HG03558 (cell line): Measurements from ENCODE around the gene ARHGDIG.

Source experiments
- ATAC-seq: cut with Tn5 transposase; IDR thresholded peaks from one replicate; pipeline ENCODE4 v1.9.1; 2021; ENCODE audit warnings: moderate number of reproducible peaks; ENCODE audit not compliant: unreplicated experiment; ENCODE audit errors: extremely low read depth

Gene ARHGDIG

DNA sequence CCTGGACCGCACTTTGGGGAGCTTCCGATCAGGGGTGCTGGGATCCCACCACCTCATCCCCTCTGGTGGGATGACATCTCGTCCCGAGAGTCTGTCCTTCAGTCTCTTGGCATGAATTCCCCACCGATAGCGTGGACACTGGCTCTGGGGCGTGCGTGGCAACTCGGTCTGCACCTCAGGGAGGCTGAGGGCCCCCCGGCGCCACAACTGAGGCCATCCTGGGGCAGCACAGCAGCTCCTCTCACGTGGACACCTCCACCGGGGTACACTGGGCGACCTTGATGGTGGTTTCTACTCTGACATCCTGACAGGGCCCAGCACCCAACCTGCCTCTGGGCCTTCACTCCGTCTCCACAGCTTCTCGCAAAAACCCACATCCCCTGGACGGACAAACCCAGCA, 11.1 kb downstream of the ARHGDIG start:
- no peak for ATAC-seq

DNA sequence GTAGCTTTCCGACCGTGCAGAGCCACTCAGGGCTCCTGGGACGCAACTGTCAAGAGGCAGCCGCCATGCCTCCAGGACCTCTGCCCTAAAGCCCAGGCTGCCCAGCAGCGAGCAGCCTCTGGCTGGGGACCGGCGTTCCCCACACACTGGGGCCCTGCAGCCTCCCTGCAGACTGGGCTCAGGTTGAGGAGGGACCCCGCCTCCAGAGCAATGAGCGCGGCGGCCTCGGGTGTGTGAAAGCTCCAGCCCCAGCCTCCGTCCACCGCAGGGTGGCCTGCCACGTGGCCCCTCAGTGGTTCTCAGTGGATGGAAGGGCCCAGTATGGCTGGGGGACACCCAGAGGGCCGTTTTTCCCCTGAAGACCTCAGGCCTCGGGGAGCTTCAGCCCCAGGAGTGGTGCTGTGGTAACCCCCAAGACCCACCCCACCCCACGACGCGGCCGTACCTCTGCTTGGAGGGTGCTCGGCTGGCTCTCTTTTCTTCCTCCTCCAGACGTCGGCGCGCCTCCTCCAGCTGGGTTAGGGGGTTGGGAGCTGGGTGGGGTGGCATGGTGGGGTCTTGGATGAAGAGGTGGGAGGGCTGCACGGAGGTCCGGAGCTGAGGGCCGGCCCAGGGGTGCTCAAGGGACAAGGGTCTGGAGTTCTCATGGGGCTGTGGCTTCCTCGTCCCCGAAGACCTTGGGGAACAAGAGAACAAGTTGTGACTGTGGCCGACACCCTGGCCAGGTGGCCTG, 12.8 kb downstream of the ARHGDIG start:
- no peak for ATAC-seq

DNA sequence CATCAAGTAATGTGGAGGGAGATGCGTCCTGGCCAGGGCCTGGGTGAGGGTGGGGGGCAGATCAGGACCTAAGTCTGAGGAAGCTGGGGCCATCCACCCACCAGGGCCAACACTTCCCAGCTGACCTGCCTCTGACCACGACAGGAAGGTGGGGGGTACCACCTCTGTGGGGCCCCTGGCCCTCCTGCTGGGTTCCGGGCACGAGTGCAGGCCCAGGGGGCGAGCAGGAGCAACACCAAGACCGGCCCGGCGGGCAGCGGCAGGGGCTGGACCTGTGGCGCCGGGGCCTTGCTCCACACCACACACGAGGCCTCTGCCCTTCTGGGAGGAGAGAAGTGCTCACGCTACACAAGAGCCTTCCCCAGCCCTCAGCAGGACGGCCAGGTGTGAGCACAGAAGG, 15.9 kb downstream of the ARHGDIG start:
- ATAC-seq = no peak

DNA sequence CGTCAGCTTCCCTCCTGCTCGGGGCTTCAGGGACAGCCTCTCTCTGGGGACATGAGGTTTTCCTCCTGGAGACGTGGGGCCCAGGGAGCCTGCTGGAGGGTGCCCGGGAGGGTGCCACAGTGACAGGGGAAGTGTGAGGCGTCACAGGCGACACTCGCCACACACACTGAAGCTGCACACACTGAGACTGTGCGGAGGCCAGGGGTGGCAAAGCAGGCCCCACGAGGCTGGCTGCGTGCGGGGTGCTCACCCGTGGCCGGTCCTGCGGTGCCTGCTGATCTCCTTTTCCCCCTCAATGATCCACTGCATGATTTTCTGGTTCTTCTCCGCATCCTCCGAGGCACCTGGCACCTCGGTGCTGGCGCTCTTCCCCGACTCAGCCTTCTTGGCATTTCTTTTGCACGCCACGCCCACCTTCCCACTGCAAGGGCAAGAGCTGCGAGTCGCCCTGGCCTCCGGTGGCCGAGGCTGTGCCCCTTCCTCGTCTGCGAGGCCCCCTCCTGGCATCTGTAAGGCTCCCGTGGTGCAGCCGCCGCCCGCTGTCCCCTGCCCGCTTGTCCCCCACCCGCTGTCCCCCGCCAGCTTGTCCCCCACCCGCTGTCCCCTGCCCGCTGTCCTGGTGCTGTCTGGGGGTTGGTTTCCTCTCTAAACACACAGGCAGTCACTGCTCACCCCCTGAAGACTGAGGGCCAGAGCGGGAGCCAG, 16.6 kb downstream of the ARHGDIG start:
- no peak for ATAC-seq

DNA sequence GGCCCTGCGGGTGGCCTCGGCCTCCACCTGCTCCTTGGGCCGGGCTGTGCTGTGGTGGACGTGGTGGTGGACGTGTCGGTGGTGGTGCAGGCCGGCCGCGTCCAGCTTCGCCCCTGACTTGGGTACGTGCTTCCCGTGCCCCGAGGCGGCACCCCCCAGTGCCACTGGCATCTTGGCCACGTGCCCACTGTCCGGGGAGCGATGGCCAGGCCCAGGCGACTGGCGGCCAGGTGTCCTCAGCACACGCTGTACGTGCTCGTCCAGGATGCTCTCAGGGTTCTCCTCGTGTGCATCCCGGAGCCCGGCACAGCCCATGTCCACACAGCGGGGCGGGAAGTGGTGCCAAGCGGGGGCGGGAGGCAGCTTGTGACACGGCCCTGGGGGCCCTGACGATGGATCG, 17.4 kb downstream of the ARHGDIG start:
- no peak for ATAC-seq

DNA sequence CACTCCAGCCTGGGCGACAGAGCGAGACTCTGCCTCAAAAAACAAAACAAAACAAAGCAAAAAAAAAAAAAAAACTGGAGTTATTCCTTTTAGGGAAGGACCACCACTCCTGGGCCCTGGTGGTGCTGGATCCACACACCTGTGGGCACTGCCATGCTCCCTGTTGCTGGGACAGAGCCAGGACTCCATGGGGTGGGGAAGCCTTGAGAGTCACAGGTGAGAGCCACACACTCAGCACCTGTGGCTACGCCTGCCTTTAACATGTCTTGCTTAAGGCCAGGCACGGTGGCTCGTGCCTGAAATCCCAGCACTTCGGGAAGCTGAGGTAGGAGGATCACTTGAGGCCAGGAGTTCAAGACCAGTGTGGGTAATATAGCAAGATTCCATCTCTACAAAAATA, 20.8 kb downstream of the ARHGDIG start:
- ATAC-seq = no peak

DNA sequence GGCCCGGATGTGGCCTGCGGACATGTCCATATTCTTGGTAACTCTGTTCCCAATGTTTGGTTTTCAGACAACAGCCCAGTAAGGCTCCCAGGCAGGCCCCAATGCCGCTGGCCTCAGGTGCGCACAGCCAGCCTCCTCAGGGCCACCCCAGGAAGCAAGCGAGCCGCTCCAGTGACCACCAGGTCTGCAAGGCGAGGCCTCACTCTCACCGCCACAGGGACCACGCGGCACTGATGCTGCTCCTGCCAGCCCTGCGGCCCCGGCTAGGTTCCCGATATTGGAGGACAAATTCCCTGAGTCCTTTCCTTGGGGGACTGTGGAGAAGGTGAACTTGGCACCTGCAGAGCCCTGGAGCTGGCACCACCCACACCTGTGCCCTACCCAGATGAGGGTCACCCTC, 21.6 kb downstream of the ARHGDIG start:
- ATAC-seq = no peak

DNA sequence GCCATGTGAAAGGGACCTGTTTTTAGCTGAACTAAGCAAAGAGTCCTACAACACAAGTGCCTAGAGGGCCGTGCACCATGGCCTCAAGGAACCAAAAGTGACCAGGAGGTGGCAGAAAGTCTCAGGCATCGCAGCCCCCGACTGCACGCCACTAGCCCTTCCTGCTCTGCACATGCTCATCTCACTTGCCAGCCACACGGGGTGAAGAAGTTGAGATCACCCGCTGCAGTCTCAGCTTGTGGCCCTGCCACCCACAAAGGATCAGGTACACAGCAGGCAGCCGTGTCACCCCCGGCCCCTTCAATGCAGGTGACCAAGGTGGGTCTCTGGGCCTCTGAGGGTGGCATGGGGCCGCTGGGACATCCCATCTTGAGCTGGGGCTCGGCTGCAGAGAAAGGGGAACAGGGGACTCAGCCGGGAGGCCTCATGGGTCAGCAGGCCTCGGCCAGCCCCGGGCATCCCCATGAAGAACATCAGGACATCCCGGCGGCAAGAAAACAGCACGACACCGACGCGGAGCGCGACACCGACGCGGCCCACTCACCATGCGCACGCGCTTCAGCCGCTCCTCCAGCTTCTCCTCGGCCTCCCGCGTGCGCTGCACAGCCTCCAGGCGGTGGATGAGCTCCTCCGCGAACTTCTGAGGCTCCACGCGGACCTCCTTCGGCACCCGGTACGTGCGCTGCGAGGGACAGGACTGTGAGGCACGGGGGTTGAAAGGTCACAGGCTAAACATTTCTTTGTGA, 23.5 kb downstream of the ARHGDIG start:
- no peak for ATAC-seq

DNA sequence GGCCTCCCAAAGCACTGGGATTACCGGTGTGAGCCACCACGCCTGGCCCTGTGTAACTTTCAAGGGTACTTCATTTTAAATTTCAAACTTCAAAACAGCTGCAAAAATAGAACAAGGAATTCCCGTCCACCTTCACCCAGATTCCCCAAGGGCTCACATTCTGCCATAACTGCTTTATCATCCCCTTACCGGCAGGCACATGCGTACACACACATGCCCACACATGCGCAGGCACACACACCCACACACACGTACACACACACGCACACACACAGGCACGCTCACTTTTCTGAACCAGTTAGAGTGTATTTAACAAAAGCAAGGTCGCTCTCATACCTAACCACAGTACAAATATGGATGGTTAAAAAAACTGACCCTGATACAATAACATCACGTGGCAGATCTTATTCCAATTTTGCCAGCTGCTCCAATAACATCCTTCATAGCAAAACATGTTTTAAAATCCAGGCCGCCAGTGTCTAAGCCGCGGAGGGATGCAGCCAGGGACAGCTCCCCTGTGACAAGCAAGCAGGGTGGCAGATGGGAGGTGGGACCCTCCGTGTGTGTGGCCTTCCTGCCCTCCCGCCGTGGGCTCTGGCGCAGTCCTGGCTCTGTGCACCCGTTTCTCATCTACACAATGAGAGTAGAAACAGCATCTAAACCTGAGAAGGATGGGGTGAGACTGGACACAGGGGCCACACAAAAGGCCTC, 25.7 kb downstream of the ARHGDIG start:
- no peak for ATAC-seq

DNA sequence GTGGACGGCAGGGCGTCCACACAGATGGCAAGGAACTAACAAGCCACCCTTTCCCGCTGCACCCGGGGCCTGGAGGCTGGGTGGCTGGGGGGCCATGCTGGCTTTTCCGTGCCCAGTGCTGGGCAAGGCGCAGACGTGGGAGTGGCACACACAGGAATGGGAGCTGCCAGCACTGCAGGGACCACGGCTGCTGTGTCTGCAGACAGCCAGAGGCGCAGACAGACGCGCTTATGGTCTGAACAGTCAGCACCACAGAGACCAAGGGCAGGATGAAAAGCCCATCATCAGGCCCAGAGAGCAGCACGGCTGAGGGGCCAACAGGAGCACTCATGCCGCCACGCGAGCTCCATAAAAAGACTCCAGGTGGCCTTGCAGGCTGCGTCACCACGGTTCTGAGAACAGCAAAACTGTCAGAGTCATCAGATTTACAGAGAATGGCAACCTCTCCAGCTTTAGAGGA, 26.6 kb downstream of the ARHGDIG start:
- ATAC-seq = no peak

DNA sequence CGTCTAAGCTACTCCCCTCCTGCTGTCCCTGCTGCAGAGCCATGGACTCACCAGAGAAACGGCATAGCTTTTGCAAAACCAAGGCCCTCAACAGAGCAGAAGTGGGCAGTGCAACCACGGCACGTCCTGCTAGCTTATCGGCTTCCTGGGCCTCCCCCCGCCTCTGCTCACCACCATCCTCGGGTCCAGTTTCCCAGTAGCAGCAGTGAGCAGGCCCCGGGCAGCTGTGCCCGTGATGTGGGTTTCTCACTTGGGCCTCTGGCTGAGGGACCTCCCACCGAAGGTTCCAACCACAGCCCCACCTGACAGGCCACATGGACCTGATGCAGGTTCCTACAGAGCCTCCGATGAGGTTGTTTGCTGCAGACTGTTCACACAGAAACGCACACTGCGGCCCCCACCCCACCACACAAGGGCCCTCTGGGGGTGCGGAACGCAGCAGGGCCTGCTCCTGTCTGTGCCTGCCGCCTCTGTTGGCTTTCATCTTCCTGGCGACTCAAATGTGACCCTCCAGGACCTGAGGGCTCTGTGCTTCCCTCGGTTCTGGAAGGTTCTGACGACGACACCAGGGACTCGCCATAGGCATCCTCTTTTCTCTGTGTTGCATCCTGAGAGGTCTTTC, 27.4 kb downstream of the ARHGDIG start:
- no peak for ATAC-seq

DNA sequence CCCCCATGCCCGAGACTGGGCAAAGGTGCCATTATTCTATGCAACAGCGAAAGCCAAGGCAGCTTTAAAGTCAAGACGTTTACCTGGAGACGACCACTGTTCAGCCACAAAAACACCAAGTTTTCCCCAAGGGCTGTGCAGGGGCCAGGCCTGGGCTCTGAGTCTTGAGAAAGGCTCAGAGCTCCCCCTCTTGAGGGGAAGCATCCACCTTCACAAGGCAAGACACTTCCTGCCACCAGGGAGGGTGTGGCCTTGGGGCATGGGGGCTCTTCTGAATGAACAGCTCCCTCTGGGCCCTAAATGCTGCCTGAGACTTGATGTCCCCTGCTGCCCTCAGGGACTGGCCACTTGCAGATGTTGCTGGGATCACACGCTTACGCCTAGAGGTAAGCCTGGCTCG, 29.1 kb downstream of the ARHGDIG start:
- no peak for ATAC-seq

DNA sequence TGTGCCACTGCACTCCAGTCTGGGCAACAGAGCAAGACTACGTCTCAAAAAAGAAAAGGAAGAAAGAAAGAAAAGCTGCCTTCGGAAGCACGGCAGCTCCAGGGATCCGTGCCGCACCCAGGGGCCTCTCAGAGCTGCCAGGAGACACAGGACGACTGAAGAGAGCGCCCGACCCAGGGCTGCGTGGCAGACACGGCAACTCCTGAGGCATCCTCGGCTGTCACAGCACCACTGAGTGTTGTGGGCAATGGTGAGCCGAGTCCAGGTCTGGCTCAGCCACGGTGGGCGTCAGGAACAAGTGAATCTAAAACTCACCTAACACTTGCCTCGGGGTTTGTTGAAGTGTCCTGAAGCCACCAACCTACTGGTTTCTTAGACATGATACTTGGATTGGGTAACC, 31.3 kb downstream of the ARHGDIG start:
- no peak for ATAC-seq

DNA sequence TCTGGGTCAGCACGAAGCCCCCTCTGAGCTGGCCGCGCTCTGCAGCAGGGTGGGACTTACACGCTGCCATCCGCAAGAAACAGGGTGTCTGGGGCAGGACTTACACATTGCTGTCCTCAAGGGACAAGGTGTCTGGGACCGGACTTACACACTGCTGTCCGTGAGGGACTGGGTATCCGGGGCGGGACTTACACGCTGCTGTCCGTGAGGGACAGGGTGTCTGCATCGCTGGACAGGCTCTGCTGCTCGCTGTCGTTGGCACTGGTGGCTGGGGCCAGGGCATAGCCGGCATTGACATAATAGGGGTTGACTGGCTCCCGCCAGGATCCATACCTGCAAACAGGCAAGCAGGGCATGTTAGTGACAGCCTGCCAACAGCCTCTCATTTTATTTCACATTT, 34.0 kb downstream of the ARHGDIG start:
- ATAC-seq = no peak

DNA sequence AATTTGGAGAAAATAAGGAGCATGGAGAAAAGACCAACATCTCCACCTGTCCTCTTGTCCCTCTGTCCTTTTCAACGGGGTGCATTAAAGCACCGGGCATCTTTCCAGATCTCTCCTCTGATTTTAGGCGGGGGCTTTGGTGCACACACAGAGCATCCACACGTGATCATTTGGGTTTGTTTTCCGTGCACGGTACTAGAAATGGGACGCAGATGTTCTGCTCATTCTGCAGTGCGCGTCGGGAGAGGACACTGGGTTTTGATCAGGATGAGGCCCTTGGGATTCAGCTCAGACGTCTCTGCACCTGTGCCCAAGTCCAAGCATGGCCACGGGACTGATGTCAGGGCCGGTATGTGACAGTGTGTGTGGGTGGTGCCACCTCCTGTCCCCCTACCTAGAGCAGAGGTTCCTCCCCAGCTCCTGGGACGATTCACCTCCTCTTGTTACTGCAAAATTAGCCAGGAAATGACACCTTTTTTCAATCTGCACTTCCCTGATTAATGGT, 34.5 kb downstream of the ARHGDIG start:
- no peak for ATAC-seq

DNA sequence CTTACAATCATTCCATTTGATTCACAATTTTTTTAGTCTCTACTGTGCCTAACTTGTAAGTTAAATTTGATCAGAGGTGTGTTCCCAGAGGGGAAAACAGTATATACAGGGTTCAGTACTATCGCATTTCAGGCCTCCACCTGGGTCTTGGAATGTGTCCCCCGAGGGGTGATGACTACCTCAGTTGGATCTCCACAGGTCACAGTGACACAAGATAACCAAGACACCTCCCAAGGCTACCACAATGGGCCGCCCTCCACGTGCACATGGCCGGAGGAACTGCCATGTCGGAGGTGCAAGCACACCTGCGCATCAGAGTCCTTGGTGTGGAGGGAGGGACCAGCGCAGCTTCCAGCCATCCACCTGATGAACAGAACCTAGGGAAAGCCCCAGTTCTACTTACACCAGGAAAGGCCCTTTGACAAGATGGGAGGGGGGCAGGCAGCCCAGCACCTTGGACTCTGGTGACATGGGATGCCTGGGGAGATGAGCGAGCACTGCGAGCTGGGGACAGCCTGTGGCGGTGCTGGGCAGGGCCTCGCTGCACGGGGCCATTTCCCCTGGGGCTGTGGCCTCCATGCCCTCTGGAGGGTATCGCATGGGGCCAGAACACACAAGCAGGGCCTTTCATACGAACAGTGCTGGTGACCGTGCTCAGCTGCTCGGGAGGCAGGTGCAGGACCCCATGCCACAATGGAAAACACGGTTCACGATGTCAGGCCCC, 36.5 kb downstream of the ARHGDIG start:
- no peak for ATAC-seq

DNA sequence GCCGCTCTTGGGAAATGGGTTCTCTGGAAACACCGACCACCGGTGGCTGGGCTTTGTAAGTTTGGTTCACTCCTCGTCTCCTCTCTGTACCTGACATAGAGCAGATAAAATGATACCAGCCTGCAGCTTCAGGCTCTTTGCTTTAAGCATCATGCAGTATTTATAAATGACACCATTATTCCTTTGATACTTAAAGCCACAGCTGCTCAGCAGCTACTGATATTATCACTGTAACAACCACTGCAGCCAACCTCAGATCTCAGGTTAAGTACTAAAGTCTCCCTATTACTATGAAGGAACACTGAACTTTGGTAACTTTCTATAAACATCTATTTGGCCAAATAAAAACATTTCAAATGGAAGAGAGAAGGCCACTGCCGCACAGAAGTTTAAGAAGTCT, 37.2 kb downstream of the ARHGDIG start:
- ATAC-seq = no peak

DNA sequence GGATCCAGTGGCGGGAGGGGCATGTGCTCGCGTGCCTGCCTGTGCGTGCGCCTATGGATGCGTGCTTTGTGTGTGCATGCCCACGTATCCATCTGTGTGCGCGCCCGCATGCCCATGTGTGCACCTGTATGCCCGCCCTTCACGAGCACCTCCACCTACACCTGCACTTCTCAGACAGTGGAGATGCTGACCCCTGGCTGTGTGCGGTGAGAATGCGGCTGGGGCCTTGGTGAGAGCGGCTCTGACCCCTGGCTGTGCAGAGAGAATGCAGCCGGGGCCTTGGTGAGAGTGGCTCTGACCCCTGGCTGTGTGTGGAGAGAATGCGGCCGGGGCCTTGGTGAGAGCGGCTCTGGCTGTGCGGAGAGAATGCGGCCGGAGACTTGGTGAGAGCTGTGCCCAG, 38.2 kb downstream of the ARHGDIG start:
- ATAC-seq = no peak

DNA sequence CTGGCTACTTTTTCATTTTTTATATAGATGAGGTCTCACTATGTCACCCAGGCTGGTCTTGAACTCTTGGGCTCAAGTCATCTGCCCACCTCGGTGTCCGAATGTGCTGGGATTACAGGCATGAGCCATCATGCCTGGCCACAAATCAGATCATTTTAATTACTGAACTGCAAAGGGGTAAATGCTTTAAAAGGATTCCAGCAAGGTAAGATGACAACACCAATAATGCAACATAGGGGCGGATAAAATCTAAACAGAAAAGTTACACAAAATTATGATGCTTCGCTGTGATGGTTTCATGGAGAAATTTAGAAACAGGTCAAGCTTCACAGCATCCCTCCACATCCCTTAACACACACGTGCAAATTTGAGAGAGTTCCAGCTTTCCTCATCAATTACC, 39.8 kb downstream of the ARHGDIG start:
- ATAC-seq = no peak
